Esophagus squamous epithelium (tissue), 4 donors: Measurements from ENCODE around the gene DCUN1D1.

Experiments used
- POLR2A ChIP-seq, 4 donors: fragments of 450-650 bp; IDR thresholded peaks; one replicate each; pipeline ENCODE4 v1.6.1; 2017; ENCODE audit warnings: antibody characterized with exemption in 4 of 4, mild to moderate bottlenecking in 4 of 4, moderate library complexity in 3 of 4
- TF ChIP-seq, protein P1 (sequence below), 6 experiments: fragments of 450-650 bp in 4 of 6; fragments of 200-600 bp in 2 of 6; sonication (generic) in 2 of 6; IDR thresholded peaks; one replicate each; pipeline ENCODE4 v1.5.1; 2016 to 2019; ENCODE audit warnings: antibody characterized with exemption in 6 of 6, mild to moderate bottlenecking in 4 of 6, moderate library complexity in 4 of 6

DNA sequence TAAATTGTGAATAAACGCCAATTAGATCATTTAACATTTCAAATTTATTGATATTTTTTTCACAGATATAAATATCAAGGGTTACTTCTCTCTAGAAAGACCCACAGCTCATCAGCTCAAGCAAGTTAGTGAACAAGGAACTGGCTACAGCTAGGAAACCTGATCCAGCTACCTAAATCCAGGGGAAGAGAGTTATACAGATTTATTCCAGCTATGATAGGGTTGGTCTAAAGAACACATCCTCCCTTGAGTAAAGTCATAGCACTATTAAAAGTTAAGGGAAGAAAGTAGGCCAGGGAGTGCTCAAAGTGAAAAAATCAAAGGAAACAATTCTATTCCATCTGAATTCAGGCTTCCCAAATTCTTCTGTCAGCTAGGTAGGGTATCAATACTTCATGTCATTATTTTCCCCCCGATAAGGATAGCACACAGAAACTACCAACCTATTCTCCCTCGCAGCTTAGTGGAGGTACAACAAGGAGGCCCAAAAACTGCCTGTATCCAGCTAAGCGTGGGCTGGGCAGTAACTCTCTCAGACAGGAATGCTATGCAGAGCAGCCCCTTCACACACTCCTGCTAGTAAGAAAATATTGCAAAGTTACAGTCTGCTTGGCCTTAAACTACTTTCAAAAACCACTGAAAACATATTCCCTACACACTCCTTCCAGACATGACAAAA lies 44.0 kb downstream of the DCUN1D1 start:
- TF ChIP-seq, protein P1, sequence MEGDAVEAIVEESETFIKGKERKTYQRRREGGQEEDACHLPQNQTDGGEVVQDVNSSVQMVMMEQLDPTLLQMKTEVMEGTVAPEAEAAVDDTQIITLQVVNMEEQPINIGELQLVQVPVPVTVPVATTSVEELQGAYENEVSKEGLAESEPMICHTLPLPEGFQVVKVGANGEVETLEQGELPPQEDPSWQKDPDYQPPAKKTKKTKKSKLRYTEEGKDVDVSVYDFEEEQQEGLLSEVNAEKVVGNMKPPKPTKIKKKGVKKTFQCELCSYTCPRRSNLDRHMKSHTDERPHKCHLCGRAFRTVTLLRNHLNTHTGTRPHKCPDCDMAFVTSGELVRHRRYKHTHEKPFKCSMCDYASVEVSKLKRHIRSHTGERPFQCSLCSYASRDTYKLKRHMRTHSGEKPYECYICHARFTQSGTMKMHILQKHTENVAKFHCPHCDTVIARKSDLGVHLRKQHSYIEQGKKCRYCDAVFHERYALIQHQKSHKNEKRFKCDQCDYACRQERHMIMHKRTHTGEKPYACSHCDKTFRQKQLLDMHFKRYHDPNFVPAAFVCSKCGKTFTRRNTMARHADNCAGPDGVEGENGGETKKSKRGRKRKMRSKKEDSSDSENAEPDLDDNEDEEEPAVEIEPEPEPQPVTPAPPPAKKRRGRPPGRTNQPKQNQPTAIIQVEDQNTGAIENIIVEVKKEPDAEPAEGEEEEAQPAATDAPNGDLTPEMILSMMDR (IDR thresholded peaks at IDR 0.05): no peak
- no peak for TF ChIP-seq POLR2A (IDR thresholded peaks at IDR 0.05)
